RKO (cell line): ENCODE measurements around the gene OR8S1.

Experiments used
- DNase-seq: peaks from one replicate; pipeline ENCODE4 v3.0.0-alpha.2; 2016; ENCODE audit warnings: low spot score

OR8S1 gene

GRCh38 chr12:48556631-48557030, 31.2 kb downstream of the OR8S1 start:
- no peak for DNase-seq

DNA sequence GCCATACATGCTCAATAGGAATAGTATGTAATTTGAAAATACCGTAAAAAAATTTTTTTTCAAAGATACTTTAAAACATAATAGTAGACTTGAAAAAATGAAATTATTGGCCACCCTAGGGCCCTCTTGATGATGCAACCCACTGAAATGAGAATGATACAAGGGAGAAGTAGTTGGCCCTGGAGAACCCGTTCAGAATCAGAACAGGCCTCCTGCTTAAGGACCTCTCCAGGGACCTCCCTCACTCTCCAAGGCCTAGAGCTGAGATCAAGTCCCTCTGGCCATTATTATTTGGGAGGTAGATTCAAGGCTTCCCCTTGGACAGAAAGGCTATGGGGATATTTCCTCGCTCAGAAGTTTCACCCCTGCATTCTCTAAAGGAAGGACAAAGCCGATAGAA, 32.5 kb downstream of the OR8S1 start:
- no peak for DNase-seq

- no peak for DNase-seq
These were observed 42.3 kb downstream of the OR8S1 start for GRCh38 chr12:48567731-48568130.

DNA sequence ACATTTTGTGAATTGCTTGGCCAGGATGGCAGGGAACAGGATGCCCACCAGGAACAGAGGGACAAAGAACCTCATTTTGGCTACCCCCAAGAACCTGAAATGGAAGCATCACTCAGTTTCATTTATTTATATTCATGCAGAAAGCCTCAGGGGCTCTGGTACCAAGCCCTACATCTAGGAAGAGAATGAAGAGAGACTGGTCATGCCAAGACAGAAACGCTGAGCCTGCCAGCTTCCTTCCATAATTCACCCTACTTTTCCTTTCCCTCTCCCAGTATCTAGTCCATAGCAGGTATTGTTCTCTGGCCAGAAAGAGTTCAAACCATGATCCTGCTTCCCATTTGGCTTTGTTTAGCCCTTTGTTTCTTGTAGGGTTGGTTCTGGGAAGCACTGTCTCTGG, 44.5 kb downstream of the OR8S1 start, which contains the start of gene LALBA:
TSS of gene LALBA (minus strand) at position 101 of the 400 bp plus-strand sequence. CDS start at position 75, 26 bp downstream.
- DNase-seq, result no peak

DNA sequence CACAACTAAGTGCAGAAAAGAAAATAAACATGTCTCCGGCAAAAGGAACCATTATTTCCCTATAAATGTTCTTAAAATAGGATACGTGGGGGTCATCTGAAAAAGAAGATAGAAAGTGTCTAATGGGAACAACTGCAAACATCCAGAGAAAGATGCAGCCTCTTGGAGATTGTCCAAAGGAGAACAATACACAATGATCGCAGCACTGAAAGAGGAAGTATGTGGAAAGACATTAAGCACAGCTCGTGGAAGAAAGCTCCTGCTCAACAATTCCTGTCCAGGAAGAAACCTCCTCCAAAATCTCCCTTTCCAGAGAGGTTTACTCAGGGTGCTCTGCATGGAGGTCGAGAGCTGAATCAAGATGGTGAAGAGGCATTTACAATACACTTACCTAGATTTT, 46.9 kb downstream of the OR8S1 start:
- no peak for DNase-seq
